ENCODE measurements around the gene NCBP2L. TPM values are rescaled to one million over a fixed set of nuclear protein-coding genes. Genes with fewer than 3 reads are reported as not detected.

The NCBP2L gene
- total RNA-seq, 2 experiments from 2014 or later = not detected

DNA sequence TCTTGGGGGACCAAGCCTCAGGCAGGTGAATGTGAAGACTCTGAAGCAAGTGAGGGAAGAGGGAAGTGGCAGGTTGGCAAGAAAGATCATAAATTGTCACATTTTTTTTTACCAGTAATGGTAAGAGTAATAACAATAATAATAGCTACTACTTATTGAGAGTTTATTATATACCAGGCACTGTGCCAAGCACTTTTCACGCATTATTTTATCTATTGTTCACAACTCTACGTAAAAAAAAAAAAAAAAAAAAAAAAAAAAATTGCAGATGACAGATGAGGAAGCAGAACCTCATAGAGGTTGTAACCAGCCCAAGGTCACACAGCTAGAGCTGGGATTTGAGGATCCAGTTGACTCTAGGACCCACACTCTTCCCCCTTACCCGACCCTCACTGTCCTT is 42.9 kb upstream of the NCBP2L start:
- intact Hi-C loops (cut with micrococcal nuclease; ENCODE audit: unreplicated experiment) = no loop called here
- no peak for DNase-seq (ENCODE audit: low spot score)
- POLR2A ChIA-PET = no interaction called here

DNA sequence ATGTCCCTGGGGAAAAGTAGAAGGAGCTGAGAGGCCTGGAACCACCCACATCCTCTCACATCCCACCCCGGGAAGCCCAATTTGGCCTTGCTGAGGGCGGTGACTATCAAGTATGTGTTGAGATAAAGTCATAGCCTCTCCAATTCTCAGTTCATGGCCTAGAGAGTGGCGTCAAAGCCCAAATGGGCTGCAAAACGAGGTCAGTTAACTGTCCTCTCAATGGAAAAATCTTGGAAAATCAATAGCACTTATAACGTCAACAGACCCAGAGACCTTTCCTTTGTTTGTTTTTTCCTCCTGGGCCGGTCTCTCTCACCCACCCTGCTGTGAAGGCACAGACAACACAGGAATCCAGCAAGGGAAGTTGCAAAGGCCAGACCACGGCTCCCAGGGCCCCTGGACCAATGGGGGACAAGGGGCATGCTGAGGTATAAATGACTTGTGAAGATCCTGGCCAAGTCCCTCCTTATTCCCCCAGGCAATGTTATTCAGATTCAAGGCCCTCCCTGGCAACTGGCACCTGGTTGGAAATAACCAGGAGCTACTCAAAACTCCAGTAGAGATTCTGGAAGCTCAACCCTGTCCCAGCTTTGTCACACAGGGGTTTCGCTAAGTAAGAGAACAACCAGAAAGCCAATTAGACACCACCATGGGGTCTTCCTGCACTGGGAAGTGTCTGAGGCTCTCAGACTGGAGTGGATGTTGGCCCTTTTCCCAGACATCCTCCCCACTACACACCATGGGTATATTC is 40.6 kb upstream of the NCBP2L start:
- no peak overlapping the region for H3K27ac ChIP-seq (ENCODE audit: low read depth, low read length, poor library complexity, severe bottlenecking)
- no peaks in the 10 kb centered on the region for H3K9me2 ChIP-seq (ENCODE audit: insufficient read depth, low read length)
- no peaks in the 10 kb centered on the region for H3K79me2 ChIP-seq (ENCODE audit: insufficient read depth, low read depth, low read length)
- H3K9me3 ChIP-seq (ENCODE audit: low read length) = no peaks in the 10 kb centered on the region
- no peak for DNase-seq (ENCODE audit: low spot score)
- no peak overlapping the region for H3K4me3 ChIP-seq (ENCODE audit: low read depth, low read length, poor library complexity, severe bottlenecking)
- no peak for TF ChIP-seq EZH2phosphoT487 (IDR thresholded peaks at IDR 0.05; ENCODE audit: borderline replicate concordance, low read depth, low read length)
- TF ChIP-seq, protein P1, sequence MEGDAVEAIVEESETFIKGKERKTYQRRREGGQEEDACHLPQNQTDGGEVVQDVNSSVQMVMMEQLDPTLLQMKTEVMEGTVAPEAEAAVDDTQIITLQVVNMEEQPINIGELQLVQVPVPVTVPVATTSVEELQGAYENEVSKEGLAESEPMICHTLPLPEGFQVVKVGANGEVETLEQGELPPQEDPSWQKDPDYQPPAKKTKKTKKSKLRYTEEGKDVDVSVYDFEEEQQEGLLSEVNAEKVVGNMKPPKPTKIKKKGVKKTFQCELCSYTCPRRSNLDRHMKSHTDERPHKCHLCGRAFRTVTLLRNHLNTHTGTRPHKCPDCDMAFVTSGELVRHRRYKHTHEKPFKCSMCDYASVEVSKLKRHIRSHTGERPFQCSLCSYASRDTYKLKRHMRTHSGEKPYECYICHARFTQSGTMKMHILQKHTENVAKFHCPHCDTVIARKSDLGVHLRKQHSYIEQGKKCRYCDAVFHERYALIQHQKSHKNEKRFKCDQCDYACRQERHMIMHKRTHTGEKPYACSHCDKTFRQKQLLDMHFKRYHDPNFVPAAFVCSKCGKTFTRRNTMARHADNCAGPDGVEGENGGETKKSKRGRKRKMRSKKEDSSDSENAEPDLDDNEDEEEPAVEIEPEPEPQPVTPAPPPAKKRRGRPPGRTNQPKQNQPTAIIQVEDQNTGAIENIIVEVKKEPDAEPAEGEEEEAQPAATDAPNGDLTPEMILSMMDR (conservative IDR thresholded peaks at IDR 0.05; ENCODE audit: low read length) = no peak
- BruUV-seq (replicated peaks) = no TSS peak
- ChIA-PET CTCF (ENCODE audit: unreplicated experiment) (no interaction called here), POLR2A (interaction anchor here (0.6 kb wide), 1 partner anchor 125 kb away, joined by 6 read pairs; no protein-coding TSS in a partner anchor)
- no peak overlapping the region for H2AFZ ChIP-seq (ENCODE audit: low read length)
- no peak overlapping the region for H3K4me2 ChIP-seq (ENCODE audit: low read length)
- intact Hi-C loops (cut with micrococcal nuclease; ENCODE audit: unreplicated experiment) = no loop called here
- H4K20me1 ChIP-seq (ENCODE audit: insufficient read depth, low read length) = no peaks in the 10 kb centered on the region
- no peaks in the 10 kb centered on the region for H3K36me3 ChIP-seq (ENCODE audit: insufficient read depth, low read length)
- no peaks in the 10 kb centered on the region for H3K4me1 ChIP-seq (ENCODE audit: insufficient read depth, low read length, poor library complexity, severe bottlenecking)

More for the DNA sequence above, 42.9 kb upstream of the NCBP2L start:
- Histone ChIP-seq H3K27ac (ENCODE audit: low read depth, low read length, poor library complexity, severe bottlenecking) (no peak overlapping the region), H3K9me2 (ENCODE audit: insufficient read depth, low read length) (no peaks in the 10 kb centered on the region), H3K9me3 (ENCODE audit: low read length) (no peaks in the 10 kb centered on the region), H4K20me1 (ENCODE audit: insufficient read depth, low read length) (no peaks in the 10 kb centered on the region), H3K79me2 (ENCODE audit: insufficient read depth, low read depth, low read length) (no peaks in the 10 kb centered on the region), H2AFZ (ENCODE audit: low read length) (no peak overlapping the region), H3K4me2 (ENCODE audit: low read length) (no peak overlapping the region), H3K4me3 (ENCODE audit: low read depth, low read length, poor library complexity, severe bottlenecking) (no peak overlapping the region), H3K4me1 (ENCODE audit: insufficient read depth, low read length, poor library complexity, severe bottlenecking) (peaks cover 2% of the 10 kb centered on the region), H3K36me3 (ENCODE audit: insufficient read depth, low read length) (no peaks in the 10 kb centered on the region)
- CTCF ChIA-PET (ENCODE audit: unreplicated experiment) = no interaction called here
- no TSS peak for BruUV-seq (replicated peaks)
- TF ChIP-seq EZH2phosphoT487 (IDR thresholded peaks at IDR 0.05; ENCODE audit: borderline replicate concordance, low read depth, low read length) = no peak
- TF ChIP-seq, protein P1 (conservative IDR thresholded peaks at IDR 0.05; ENCODE audit: low read length) = no peak

DNA sequence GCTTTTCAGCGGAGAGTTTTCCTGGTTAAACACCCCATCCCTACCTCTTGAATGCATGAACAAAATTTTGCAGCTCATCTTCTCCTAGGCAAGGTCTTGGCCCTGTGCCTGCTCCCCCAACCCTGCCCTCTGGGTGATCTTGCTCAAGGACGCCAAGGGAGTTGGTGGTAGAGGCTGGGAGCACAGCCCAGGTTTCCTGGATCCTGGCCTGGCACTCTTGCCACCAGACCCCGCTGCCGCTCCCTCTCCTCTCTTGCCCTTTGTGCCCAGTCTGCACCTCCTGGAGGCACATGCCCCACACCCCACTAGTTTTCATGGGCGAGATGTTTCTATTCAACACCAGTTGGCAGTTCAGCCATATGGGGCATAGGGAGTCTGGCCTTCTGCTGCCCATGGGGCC is 39.3 kb upstream of the NCBP2L start:
- H3K4me3 ChIP-seq (ENCODE audit: low read depth, low read length, poor library complexity, severe bottlenecking) = no peak overlapping the region
- no peaks in the 10 kb centered on the region for H3K4me1 ChIP-seq (ENCODE audit: insufficient read depth, low read length, poor library complexity, severe bottlenecking)
- no peaks in the 10 kb centered on the region for H3K79me2 ChIP-seq (ENCODE audit: insufficient read depth, low read depth, low read length)
- H3K9me2 ChIP-seq (ENCODE audit: insufficient read depth, low read length) = no peaks in the 10 kb centered on the region
- H4K20me1 ChIP-seq (ENCODE audit: insufficient read depth, low read length) = no peaks in the 10 kb centered on the region
- BruUV-seq (replicated peaks) = no TSS peak
- ChIA-PET CTCF (ENCODE audit: unreplicated experiment) (no interaction called here), POLR2A (no interaction called here)
- H3K36me3 ChIP-seq (ENCODE audit: insufficient read depth, low read length) = no peaks in the 10 kb centered on the region
- H3K27ac ChIP-seq (ENCODE audit: low read depth, low read length, poor library complexity, severe bottlenecking) = no peak overlapping the region
- no peak for DNase-seq (ENCODE audit: low spot score)
- no peak for TF ChIP-seq EZH2phosphoT487 (IDR thresholded peaks at IDR 0.05; ENCODE audit: borderline replicate concordance, low read depth, low read length)
- TF ChIP-seq, protein P1 (conservative IDR thresholded peaks at IDR 0.05; ENCODE audit: low read length) = no peak
- H3K4me2 ChIP-seq (ENCODE audit: low read length) = no peak overlapping the region
- no peak overlapping the region for H2AFZ ChIP-seq (ENCODE audit: low read length)
- no peaks in the 10 kb centered on the region for H3K9me3 ChIP-seq (ENCODE audit: low read length)
- intact Hi-C loops (cut with micrococcal nuclease; ENCODE audit: unreplicated experiment) = no loop called here
